ENCODE results near the gene SNX25.
"Not testable (repeated sequence)": the region's sequence is repeated elsewhere in the genome, so short reads cannot be mapped to it uniquely, and the experiment has no call there.

SNX25 gene

GRCh38 chr4:185209031-185209851 is at the start of gene SNX25:
SNX25 (plus strand) TSS chr4:185209598; CDS start chr4:185209827, 229 bp downstream.
- DNase-seq (ENCODE audit: low spot score) = peak; percentile 90

GRCh38 chr4:185165605-185166063 is 43.8 kb upstream of the SNX25 start:
- DNase-seq (ENCODE audit: low spot score) = peak; percentile 38

- no peak for DNase-seq (ENCODE audit: low spot score)
Measured at GRCh38 chr4:185167234-185167633, 42.2 kb upstream of the SNX25 start.

- DNase-seq (ENCODE audit: low spot score) = no peak
Measured at GRCh38 chr4:185171373-185172071, 37.9 kb upstream of the SNX25 start.

- no peak for DNase-seq (ENCODE audit: low spot score)
Measured at GRCh38 chr4:185179488-185179887, 29.9 kb upstream of the SNX25 start.

- no peak for DNase-seq (ENCODE audit: low spot score)
Measured at GRCh38 chr4:185182239-185182638, 27.2 kb upstream of the SNX25 start.

- DNase-seq (ENCODE audit: low spot score) = peak; percentile 71
Measured at GRCh38 chr4:185183622-185184281, 25.6 kb upstream of the SNX25 start.

GRCh38 chr4:185186769-185187168 is 22.6 kb upstream of the SNX25 start:
- no peak for DNase-seq (ENCODE audit: low spot score)

GRCh38 chr4:185189606-185190305 is 19.6 kb upstream of the SNX25 start:
- no peak for DNase-seq (ENCODE audit: low spot score)

GRCh38 chr4:185190306-185190856 is 19.0 kb upstream of the SNX25 start:
- no peak for DNase-seq (ENCODE audit: low spot score)

- no peak for DNase-seq (ENCODE audit: low spot score)
Measured at GRCh38 chr4:185192059-185192458, 17.3 kb upstream of the SNX25 start.

- no peak for DNase-seq (ENCODE audit: low spot score)
Measured at GRCh38 chr4:185194924-185195888, 14.2 kb upstream of the SNX25 start.

GRCh38 chr4:185196437-185196836 is 13.0 kb upstream of the SNX25 start:
- no peak for DNase-seq (ENCODE audit: low spot score)

GRCh38 chr4:185198189-185198588 is 11.2 kb upstream of the SNX25 start:
- not testable (repeated sequence) for DNase-seq (ENCODE audit: low spot score)

- no peak for DNase-seq (ENCODE audit: low spot score)
Measured at GRCh38 chr4:185201977-185202962, 7.1 kb upstream of the SNX25 start.

- no peak for DNase-seq (ENCODE audit: low spot score)
Measured at GRCh38 chr4:185202984-185203485, 6.4 kb upstream of the SNX25 start.

- peak; percentile 97 for DNase-seq (ENCODE audit: low spot score)
Measured at GRCh38 chr4:185203486-185204237, 5.7 kb upstream of the SNX25 start, which contains the start of gene CFAP97. CFAP97 (minus strand) TSS chr4:185204000; CDS start chr4:185191196, 12,804 bp downstream.

- no peak for DNase-seq (ENCODE audit: low spot score)
Measured at GRCh38 chr4:185204238-185204910, 5.0 kb upstream of the SNX25 start.
